Osteoblast (primary cell): ENCODE measurements around the gene C12orf56. TPM values are rescaled to one million over a fixed set of nuclear protein-coding genes. Genes with fewer than 3 reads are reported as not detected.

Source experiments
- DNase-seq: peaks from one replicate; pipeline ENCODE4 v3.0.0; 2011; ENCODE audit warnings: low spot score, mixed read lengths; ENCODE audit not compliant: insufficient read length; ENCODE audit errors: missing footprints
- H2AFZ ChIP-seq: 2 replicates; pipeline ENCODE4 v1.6.0; 2011; ENCODE audit warnings: mild to moderate bottlenecking, low read length
- H3K27ac ChIP-seq: 2 replicates; pipeline ENCODE4 v1.5.1; 2011; ENCODE audit warnings: mild to moderate bottlenecking, low read depth, low read length, moderate library complexity
- H3K27me3 ChIP-seq: 2 replicates; pipeline ENCODE4 v1.6.0; 2012; ENCODE audit warnings: mild to moderate bottlenecking, control low read depth, inconsistent platforms, low read length, moderate library complexity; ENCODE audit not compliant: insufficient read depth
- H3K36me3 ChIP-seq: 2 replicates; pipeline ENCODE4 v1.5.1; 2011; ENCODE audit warnings: mild to moderate bottlenecking, low read length, control low read depth, moderate library complexity; ENCODE audit not compliant: insufficient read depth
- H3K4me1 ChIP-seq: 2 replicates; pipeline ENCODE4 v1.5.1; 2011; ENCODE audit warnings: mild to moderate bottlenecking, low read length, control low read depth, moderate library complexity; ENCODE audit not compliant: insufficient read depth
- H3K4me2 ChIP-seq: 2 replicates; pipeline ENCODE4 v1.6.0; 2011; ENCODE audit warnings: mild to moderate bottlenecking, low read length; ENCODE audit not compliant: insufficient read depth
- H3K4me3 ChIP-seq: fragments of 200-600 bp; sonication (generic); 3 replicates; pipeline ENCODE4 v1.5.1; 2012; ENCODE audit warnings: mild to moderate bottlenecking, low read length, inconsistent platforms; ENCODE audit not compliant: insufficient read depth
- H3K79me2 ChIP-seq: 2 replicates; pipeline ENCODE4 v1.6.0; 2012; ENCODE audit warnings: mild to moderate bottlenecking, low read length, control low read depth, inconsistent platforms; ENCODE audit not compliant: insufficient read depth
- H3K9me3 ChIP-seq: 2 replicates; pipeline ENCODE4 v1.5.1; 2011; ENCODE audit warnings: low read depth, low read length, control low read depth
- H4K20me1 ChIP-seq: 2 replicates; pipeline ENCODE4 v1.6.0; 2012; ENCODE audit warnings: mild to moderate bottlenecking, low read length, control low read depth; ENCODE audit not compliant: insufficient read depth
- total RNA-seq: library from RNA; depleted of rRNA; stranded (reverse); fragments of >200 nt; gene quantifications from 2 replicates; pipeline ENCODE4 v1.2.3, GENCODE V29; 2012
- TF ChIP-seq, protein P1 (sequence below): IDR thresholded peaks from 2 replicates; pipeline ENCODE4 v1.5.1; 2011; ENCODE audit warnings: mild to moderate bottlenecking, low read depth, low read length, moderate library complexity; ENCODE audit errors: extremely low read depth

C12orf56 gene
- total RNA-seq, 1 donor = 0.36 TPM

DNA sequence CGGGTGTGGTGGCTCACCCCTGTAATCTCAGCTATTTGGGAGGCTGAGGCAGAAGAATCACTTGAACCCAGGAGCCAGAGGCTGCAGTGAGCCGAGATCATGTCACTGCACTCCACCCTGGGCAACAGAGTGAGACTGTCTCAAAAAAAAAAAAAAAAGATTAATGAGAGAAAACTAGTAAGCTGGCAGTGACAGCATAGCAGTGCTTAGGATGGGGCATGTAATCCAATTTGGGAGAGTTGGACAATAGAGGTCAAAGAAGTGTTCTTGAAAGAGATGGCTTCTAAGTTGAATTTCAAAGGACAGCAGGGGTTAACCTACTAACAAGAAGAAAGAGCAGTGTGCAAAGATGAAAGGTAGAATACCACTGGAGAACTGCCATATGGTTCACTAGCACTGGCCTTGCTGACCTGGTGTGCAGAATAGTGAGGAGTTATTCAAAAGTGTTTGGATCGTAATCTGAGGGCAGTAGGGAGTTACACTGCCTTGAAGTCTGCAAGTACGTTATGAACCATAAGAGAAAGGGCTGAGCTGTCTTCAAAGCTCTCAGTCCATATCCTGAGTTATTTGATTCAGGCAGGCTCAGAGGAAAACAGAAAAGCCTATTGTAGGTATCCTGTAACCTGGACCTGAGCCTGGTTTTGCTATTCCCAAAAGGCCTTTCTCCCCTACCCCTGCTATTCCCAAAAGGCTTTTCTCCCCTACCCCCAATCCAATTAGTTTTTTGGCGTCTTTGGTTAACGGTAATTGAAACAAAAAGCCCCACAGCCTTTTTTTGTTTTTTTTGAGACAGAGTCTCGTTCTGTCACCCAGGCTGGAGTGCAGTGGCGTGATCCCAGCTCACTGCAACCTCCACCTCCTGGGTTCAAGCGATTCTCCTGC, 17.0 kb upstream of the C12orf56 start:
- Histone ChIP-seq H4K20me1 (peaks cover 22% of the 10 kb centered on the region), H3K9me3 (no peaks in the 10 kb centered on the region), H3K79me2 (peaks cover 66% of the 10 kb centered on the region), H3K4me1 (peaks cover 26% of the 10 kb centered on the region), H3K4me2 (peak overlapping the region; percentile 16), H2AFZ (no peak overlapping the region), H3K4me3 (no peak overlapping the region), H3K27me3 (no peaks in the 10 kb centered on the region), H3K27ac (peak overlapping the region; percentile 14), H3K36me3 (peaks cover 29% of the 10 kb centered on the region)
- no peak for DNase-seq
- TF ChIP-seq, protein P1, sequence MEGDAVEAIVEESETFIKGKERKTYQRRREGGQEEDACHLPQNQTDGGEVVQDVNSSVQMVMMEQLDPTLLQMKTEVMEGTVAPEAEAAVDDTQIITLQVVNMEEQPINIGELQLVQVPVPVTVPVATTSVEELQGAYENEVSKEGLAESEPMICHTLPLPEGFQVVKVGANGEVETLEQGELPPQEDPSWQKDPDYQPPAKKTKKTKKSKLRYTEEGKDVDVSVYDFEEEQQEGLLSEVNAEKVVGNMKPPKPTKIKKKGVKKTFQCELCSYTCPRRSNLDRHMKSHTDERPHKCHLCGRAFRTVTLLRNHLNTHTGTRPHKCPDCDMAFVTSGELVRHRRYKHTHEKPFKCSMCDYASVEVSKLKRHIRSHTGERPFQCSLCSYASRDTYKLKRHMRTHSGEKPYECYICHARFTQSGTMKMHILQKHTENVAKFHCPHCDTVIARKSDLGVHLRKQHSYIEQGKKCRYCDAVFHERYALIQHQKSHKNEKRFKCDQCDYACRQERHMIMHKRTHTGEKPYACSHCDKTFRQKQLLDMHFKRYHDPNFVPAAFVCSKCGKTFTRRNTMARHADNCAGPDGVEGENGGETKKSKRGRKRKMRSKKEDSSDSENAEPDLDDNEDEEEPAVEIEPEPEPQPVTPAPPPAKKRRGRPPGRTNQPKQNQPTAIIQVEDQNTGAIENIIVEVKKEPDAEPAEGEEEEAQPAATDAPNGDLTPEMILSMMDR = no peak

- Histone ChIP-seq H3K36me3 (peaks cover 4% of the 10 kb centered on the region), H3K9me3 (no peaks in the 10 kb centered on the region), H2AFZ (peak overlapping the region; percentile 68), H3K79me2 (peaks cover 49% of the 10 kb centered on the region), H3K4me2 (peak overlapping the region; percentile 87), H3K4me1 (peaks cover 31% of the 10 kb centered on the region), H4K20me1 (peaks cover 13% of the 10 kb centered on the region), H3K4me3 (peak overlapping the region; percentile 96), H3K27me3 (no peaks in the 10 kb centered on the region), H3K27ac (peak overlapping the region; percentile 73)
- TF ChIP-seq, protein P1 = no peak
- peak; percentile 96 for DNase-seq
Measured at GRCh38 chr12:64404470-64405256, 14.1 kb upstream of the C12orf56 start.

- Histone ChIP-seq H3K9me3 (no peaks in the 10 kb centered on the region), H2AFZ (peak within 1 kb of the TSS; percentile 93), H3K4me1 (peaks cover 25% of the 10 kb centered on the region), H3K36me3 (peaks cover 4% of the 10 kb centered on the region), H3K27me3 (no peaks in the 10 kb centered on the region), H4K20me1 (peaks cover 13% of the 10 kb centered on the region), H3K4me3 (peak within 1 kb of the TSS; percentile 96), H3K27ac (peak within 1 kb of the TSS; percentile 90), H3K79me2 (peaks cover 42% of the 10 kb centered on the region), H3K4me2 (peak within 1 kb of the TSS; percentile 89)
- TF ChIP-seq, protein P1 = no peak
- DNase-seq = peak; percentile 98
Measured at GRCh38 chr12:64403707-64404469, 13.3 kb upstream of the C12orf56 start, which contains the start of gene XPOT. TSS of gene XPOT (plus strand) at chr12:64404392. CDS start at chr12:64410036, 5,644 bp downstream.
